Limb (tissue), 2 donors: ENCODE data around the gene SPATA31D4.

Experiments used
- DNase-seq, 2 donors: peaks; one replicate each; pipeline ENCODE4 v3.0.0-alpha.2; 2016; ENCODE audit errors: extremely low spot score in 2 of 2

Gene SPATA31D4

DNA sequence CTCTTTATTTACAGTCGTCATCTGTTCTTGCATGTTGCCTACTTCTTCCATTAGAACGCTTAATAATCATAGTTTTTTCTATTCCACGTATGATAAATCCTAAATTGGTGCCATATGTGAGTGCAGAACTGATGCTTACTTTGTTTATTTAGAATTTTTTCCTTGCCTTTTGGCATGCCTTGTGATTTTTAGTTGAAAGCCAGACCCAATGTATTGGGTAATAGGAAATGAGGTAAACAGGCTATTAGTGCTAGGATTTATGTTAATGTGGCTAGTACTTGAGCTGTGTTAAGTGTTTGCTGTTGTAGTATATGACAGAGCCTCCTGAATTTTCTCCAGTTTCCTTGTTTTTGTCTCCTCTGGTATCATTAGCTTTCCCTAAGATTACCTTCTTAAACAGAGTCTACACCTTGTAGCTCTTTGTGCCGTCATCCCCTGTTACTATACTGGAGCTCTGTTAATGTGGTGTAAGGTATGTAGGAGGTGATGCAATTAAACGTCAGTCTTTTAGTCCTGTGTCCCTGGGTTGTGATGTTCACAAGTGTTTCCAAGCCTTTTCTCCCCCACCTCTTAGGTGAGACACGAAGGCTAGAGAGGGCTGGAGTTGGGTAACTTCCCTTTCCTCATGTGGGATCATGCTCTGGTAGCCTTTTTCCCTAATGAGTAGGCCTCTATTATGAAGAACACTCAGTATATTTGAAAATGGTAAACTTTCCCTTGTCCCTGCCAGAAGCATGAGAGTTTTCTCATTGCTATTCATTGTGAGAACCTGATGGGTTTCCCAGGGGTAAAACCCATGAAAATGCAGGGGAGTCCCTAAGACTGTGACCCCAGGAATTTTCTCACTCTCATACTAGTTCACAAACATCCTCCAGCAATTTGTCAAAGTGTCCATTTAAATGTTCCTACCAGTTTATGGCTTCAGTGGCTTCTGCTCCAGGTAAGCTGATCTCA, 36.3 kb downstream of the SPATA31D4 start:
- DNase-seq, result no peak

DNA sequence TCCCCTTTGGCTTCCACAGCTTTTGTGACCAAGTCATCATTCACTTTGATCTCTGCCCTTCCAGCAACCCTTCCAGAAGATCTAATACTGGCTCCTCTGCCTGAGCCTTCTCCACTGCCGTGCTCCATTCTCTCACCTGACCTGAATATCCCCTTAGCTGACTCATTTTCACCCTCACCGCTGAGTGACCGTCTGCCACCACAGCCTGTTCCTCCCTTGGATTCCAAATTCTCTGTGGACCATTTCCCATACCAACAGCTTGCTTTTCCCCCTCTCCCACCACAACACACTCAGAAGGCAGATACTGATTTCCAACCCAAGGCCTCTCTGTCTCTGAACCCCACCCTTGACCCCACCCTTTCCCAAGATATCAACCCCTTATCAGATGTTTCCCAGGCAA, 39.8 kb downstream of the SPATA31D4 start:
- DNase-seq, result no peak

- DNase-seq, result no peak
Observed at GRCh38 chr9:81969971-81970370, 41.7 kb downstream of the SPATA31D4 start.

GRCh38 chr9:81971727-81972126, 43.5 kb downstream of the SPATA31D4 start:
- DNase-seq, result no peak

GRCh38 chr9:81974764-81975163, 46.5 kb downstream of the SPATA31D4 start:
- DNase-seq, result no peak

GRCh38 chr9:81976351-81976750, 48.1 kb downstream of the SPATA31D4 start:
- no peak for DNase-seq

- no peak for DNase-seq
Observed at GRCh38 chr9:81979196-81979595, 51.0 kb downstream of the SPATA31D4 start.

DNA sequence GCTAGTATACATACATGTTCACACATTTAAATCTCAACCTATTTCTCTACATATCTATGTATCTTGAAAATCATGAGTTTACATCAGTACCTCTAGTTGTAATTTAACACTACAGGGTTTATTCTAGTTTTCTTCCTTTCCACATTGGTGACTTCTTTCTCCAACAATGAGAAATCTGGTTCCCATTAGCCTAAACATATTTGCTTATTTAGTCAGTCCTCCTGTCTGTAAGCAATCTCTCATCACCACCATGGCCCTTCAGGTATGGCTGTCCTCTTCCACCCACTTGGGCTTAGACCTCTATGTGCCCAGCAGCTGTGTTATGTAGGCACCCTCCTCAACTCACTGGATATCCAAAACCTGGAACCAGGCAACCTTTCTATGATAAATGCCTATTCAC, 52.3 kb downstream of the SPATA31D4 start:
- no peak for DNase-seq

GRCh38 chr9:81981883-81982282, 53.7 kb downstream of the SPATA31D4 start:
- no peak for DNase-seq
